Hypothalamus (tissue), 51 donors: Measurements from ENCODE around the gene SPEF1.
"Not testable (repeated sequence)": the region's sequence is repeated elsewhere in the genome, so short reads cannot be mapped to it uniquely, and the experiment has no call there.

Experiments
- DNase-seq, 51 donors: peaks; one replicate each; lab custom pipeline; 2025; lab: John Stamatoyannopoulos, UW

SPEF1 gene

GRCh38 chr20:3794168-3794567, 12.9 kb upstream of the SPEF1 start:
- DNase-seq: not testable (repeated sequence)

GRCh38 chr20:3789201-3789600, 8.0 kb upstream of the SPEF1 start:
- DNase-seq: not testable (repeated sequence)

- no peak for DNase-seq
Observed at GRCh38 chr20:3788685-3789155, 7.5 kb upstream of the SPEF1 start.

- no peak for DNase-seq
Observed at GRCh38 chr20:3787324-3788014, 6.2 kb upstream of the SPEF1 start.

GRCh38 chr20:3786665-3787323, 5.5 kb upstream of the SPEF1 start, which contains the start of gene CENPB:
Gene CENPB (minus strand): TSS chr20:3786740. CDS start chr20:3786483, 257 bp downstream.
- peak in 50 of 51 donors; percentile 24 to 95 (median 80) for DNase-seq

- peak in 22 of 51 donors; percentile 14 to 56 (median 30) for DNase-seq
Observed at GRCh38 chr20:3786126-3786484, 4.9 kb upstream of the SPEF1 start.

- no peak for DNase-seq
Observed at GRCh38 chr20:3785240-3786125, 4.2 kb upstream of the SPEF1 start.

- DNase-seq: no peak
Observed at GRCh38 chr20:3784863-3785239, 3.6 kb upstream of the SPEF1 start.

- DNase-seq: no peak
Observed at GRCh38 chr20:3784216-3784853, 3.1 kb upstream of the SPEF1 start.

GRCh38 chr20:3783511-3784195, 2.4 kb upstream of the SPEF1 start:
- peak in 2 of 51 donors; percentile 17 to 37 for DNase-seq

- no peak for DNase-seq
Observed at GRCh38 chr20:3783068-3783489, 1.8 kb upstream of the SPEF1 start.

GRCh38 chr20:3782597-3782996, 1.3 kb upstream of the SPEF1 start:
- no peak for DNase-seq

GRCh38 chr20:3778976-3779375, 2.3 kb downstream of the SPEF1 start:
- no peak for DNase-seq

GRCh38 chr20:3777716-3778629, 3.3 kb downstream of the SPEF1 start:
- peak in 7 of 51 donors; percentile 9 to 34 (median 21) for DNase-seq

GRCh38 chr20:3777381-3777715, 3.9 kb downstream of the SPEF1 start:
- no peak for DNase-seq

- no peak for DNase-seq
Observed at GRCh38 chr20:3775457-3776108, 5.7 kb downstream of the SPEF1 start.

- no peak for DNase-seq
Observed at GRCh38 chr20:3771552-3772058, 9.6 kb downstream of the SPEF1 start.
